Osteoblast (primary cell): ENCODE data around the gene MEF2C. TPM values are rescaled to one million over a fixed set of nuclear protein-coding genes. Genes with fewer than 3 reads are reported as not detected.

Source experiments
- DNase-seq: peaks from one replicate; pipeline ENCODE4 v3.0.0; 2011; ENCODE audit warnings: low spot score, mixed read lengths; ENCODE audit not compliant: insufficient read length; ENCODE audit errors: missing footprints
- H2AFZ ChIP-seq: 2 replicates; pipeline ENCODE4 v1.6.0; 2011; ENCODE audit warnings: mild to moderate bottlenecking, low read length
- H3K27ac ChIP-seq: 2 replicates; pipeline ENCODE4 v1.5.1; 2011; ENCODE audit warnings: mild to moderate bottlenecking, low read depth, low read length, moderate library complexity
- H3K27me3 ChIP-seq: 2 replicates; pipeline ENCODE4 v1.6.0; 2012; ENCODE audit warnings: mild to moderate bottlenecking, control low read depth, inconsistent platforms, low read length, moderate library complexity; ENCODE audit not compliant: insufficient read depth
- H3K36me3 ChIP-seq: 2 replicates; pipeline ENCODE4 v1.5.1; 2011; ENCODE audit warnings: mild to moderate bottlenecking, low read length, control low read depth, moderate library complexity; ENCODE audit not compliant: insufficient read depth
- H3K4me1 ChIP-seq: 2 replicates; pipeline ENCODE4 v1.5.1; 2011; ENCODE audit warnings: mild to moderate bottlenecking, low read length, control low read depth, moderate library complexity; ENCODE audit not compliant: insufficient read depth
- H3K4me2 ChIP-seq: 2 replicates; pipeline ENCODE4 v1.6.0; 2011; ENCODE audit warnings: mild to moderate bottlenecking, low read length; ENCODE audit not compliant: insufficient read depth
- H3K4me3 ChIP-seq: fragments of 200-600 bp; sonication (generic); 3 replicates; pipeline ENCODE4 v1.5.1; 2012; ENCODE audit warnings: mild to moderate bottlenecking, low read length, inconsistent platforms; ENCODE audit not compliant: insufficient read depth
- H3K79me2 ChIP-seq: 2 replicates; pipeline ENCODE4 v1.6.0; 2012; ENCODE audit warnings: mild to moderate bottlenecking, low read length, control low read depth, inconsistent platforms; ENCODE audit not compliant: insufficient read depth
- H3K9me3 ChIP-seq: 2 replicates; pipeline ENCODE4 v1.5.1; 2011; ENCODE audit warnings: low read depth, low read length, control low read depth
- H4K20me1 ChIP-seq: 2 replicates; pipeline ENCODE4 v1.6.0; 2012; ENCODE audit warnings: mild to moderate bottlenecking, low read length, control low read depth; ENCODE audit not compliant: insufficient read depth
- total RNA-seq: library from RNA; depleted of rRNA; stranded (reverse); fragments of >200 nt; gene quantifications from 2 replicates; pipeline ENCODE4 v1.2.3, GENCODE V29; 2012
- TF ChIP-seq, protein P1 (sequence below): IDR thresholded peaks from 2 replicates; pipeline ENCODE4 v1.5.1; 2011; ENCODE audit warnings: mild to moderate bottlenecking, low read depth, low read length, moderate library complexity; ENCODE audit errors: extremely low read depth

MEF2C gene
- total RNA-seq, 1 donor: 13.4 TPM

- DNase-seq: no peak
- Histone ChIP-seq H3K4me3 (no peak overlapping the region), H3K4me1 (peaks cover 30% of the 10 kb centered on the region), H3K36me3 (no peaks in the 10 kb centered on the region), H3K27me3 (no peaks in the 10 kb centered on the region), H3K79me2 (peaks cover 2% of the 10 kb centered on the region), H3K4me2 (no peak overlapping the region), H3K27ac (no peak overlapping the region), H2AFZ (no peak overlapping the region), H4K20me1 (no peaks in the 10 kb centered on the region), H3K9me3 (no peaks in the 10 kb centered on the region)
- TF ChIP-seq, protein P1, sequence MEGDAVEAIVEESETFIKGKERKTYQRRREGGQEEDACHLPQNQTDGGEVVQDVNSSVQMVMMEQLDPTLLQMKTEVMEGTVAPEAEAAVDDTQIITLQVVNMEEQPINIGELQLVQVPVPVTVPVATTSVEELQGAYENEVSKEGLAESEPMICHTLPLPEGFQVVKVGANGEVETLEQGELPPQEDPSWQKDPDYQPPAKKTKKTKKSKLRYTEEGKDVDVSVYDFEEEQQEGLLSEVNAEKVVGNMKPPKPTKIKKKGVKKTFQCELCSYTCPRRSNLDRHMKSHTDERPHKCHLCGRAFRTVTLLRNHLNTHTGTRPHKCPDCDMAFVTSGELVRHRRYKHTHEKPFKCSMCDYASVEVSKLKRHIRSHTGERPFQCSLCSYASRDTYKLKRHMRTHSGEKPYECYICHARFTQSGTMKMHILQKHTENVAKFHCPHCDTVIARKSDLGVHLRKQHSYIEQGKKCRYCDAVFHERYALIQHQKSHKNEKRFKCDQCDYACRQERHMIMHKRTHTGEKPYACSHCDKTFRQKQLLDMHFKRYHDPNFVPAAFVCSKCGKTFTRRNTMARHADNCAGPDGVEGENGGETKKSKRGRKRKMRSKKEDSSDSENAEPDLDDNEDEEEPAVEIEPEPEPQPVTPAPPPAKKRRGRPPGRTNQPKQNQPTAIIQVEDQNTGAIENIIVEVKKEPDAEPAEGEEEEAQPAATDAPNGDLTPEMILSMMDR: no peak
Observed at GRCh38 chr5:88824141-88824540, 58.8 kb downstream of the MEF2C start.

DNA sequence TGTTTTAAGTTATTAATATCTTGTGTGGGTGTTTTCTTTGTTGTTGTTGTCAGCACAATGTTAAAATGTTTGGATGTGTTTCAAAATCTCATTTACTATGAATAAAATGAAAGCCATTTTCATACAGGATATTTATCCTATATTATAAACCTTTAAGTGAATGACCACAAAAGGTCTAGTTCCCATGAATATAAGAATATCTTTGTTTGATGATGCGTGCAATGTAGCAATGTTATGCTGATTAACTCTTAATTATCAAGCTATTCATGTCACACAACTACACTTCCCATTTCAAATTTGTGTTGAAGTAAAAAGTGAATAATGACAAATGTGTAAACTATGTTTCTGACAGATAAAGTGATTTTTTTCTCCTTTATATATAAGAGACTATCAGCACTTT lies 59.8 kb downstream of the MEF2C start:
- TF ChIP-seq, protein P1: no peak
- H3K4me3 ChIP-seq: no peak overlapping the region
- no peaks in the 10 kb centered on the region for H3K9me3 ChIP-seq
- H3K36me3 ChIP-seq: no peaks in the 10 kb centered on the region
- H4K20me1 ChIP-seq: no peaks in the 10 kb centered on the region
- H3K27ac ChIP-seq: no peak overlapping the region
- no peaks in the 10 kb centered on the region for H3K27me3 ChIP-seq
- no peak overlapping the region for H3K4me2 ChIP-seq
- no peaks in the 10 kb centered on the region for H3K79me2 ChIP-seq
- no peak for DNase-seq
- H3K4me1 ChIP-seq: peaks cover 30% of the 10 kb centered on the region
- no peak overlapping the region for H2AFZ ChIP-seq

DNA sequence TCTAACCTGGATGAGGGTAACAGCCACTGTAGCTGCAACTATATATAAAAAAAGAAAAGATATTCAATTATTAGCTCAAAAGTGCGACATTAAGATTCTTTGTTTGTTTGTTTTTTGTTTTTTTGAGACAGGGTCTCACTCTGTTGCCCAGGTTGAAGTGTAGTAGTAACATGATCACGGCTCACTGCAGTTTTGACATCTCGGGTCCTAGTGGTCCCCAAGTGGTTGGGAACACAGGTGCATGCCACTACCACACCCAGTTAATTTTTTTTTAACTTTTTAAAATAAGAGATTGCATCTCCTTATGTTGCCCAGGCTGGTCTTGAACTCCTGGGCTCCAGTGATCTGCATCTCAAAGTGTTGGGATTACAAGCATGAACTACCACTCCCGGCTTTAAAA lies 61.8 kb downstream of the MEF2C start:
- Histone ChIP-seq H3K79me2 (no peaks in the 10 kb centered on the region), H3K4me1 (peaks cover 12% of the 10 kb centered on the region), H3K27me3 (no peaks in the 10 kb centered on the region), H3K4me3 (no peak overlapping the region), H4K20me1 (no peaks in the 10 kb centered on the region), H2AFZ (no peak overlapping the region), H3K36me3 (no peaks in the 10 kb centered on the region), H3K4me2 (no peak overlapping the region), H3K9me3 (no peaks in the 10 kb centered on the region), H3K27ac (no peak overlapping the region)
- TF ChIP-seq, protein P1: no peak
- DNase-seq: no peak

DNA sequence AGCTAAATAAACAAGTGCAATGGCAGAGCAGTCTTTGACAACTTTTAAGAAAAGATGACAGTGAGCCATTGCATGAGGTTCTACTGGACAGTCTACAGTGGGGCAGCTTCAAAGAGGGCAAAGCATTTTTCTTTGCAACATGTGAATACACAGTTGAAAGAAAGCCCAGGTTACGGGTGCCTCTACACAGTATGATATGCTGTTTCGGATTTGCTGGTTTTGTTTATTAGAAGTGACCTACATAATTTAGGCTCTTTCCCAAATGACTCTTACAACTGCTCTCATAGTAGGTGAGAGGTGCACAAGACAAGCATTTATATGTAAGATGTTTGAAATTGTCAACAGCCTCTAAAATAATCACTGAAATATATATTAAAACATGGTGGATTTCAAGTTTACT lies 62.4 kb downstream of the MEF2C start:
- no peak for DNase-seq
- TF ChIP-seq, protein P1: no peak
- Histone ChIP-seq H3K9me3 (no peaks in the 10 kb centered on the region), H4K20me1 (no peaks in the 10 kb centered on the region), H2AFZ (no peak overlapping the region), H3K4me3 (no peak overlapping the region), H3K27ac (no peak overlapping the region), H3K27me3 (no peaks in the 10 kb centered on the region), H3K4me1 (peaks cover 7% of the 10 kb centered on the region), H3K36me3 (no peaks in the 10 kb centered on the region), H3K4me2 (no peak overlapping the region), H3K79me2 (no peaks in the 10 kb centered on the region)
